ENCODE measurements around the gene STOML1.

STOML1 gene, protein sequence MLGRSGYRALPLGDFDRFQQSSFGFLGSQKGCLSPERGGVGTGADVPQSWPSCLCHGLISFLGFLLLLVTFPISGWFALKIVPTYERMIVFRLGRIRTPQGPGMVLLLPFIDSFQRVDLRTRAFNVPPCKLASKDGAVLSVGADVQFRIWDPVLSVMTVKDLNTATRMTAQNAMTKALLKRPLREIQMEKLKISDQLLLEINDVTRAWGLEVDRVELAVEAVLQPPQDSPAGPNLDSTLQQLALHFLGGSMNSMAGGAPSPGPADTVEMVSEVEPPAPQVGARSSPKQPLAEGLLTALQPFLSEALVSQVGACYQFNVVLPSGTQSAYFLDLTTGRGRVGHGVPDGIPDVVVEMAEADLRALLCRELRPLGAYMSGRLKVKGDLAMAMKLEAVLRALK

DNA sequence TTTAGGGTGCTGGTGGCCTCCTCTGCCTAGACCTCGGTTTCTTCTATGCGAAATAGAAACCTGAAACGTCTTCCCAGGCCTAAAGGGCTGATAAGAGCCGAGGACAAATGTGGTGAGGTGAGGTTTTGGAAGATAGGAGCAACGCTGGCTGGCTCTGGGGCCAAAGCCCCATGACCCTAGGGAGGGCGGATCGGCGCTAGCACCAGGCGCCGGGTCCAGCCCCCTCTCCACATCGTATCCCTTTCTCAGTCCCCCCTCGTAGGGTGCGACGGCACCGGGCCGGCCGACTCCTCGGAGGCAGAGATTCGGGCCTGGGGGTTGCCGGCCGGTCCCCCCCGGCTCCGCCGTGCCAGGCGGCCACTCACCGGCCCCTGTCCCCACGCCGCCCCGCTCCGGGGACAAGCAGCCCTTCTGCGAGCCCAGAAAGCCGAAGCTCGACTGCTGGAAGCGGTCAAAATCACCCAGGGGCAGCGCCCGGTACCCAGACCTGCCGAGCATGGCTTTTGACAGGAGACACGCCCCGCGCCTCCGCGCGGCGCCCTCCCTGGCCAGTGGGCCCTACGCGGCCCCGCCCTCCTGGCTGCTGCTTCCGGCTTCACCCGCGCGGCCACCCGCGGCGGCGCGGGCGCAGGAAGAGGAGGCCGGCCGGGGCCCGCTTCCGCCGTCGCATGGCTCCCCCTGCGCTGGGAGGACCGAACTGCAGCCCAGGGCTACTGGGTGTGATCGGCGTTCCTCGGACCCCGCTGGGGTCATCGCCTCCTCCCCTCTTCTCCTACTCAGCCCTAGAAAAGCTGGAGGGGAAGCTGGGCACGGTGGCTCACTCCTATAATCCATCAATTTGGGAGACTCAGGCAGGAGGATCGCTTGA is at the start of gene STOML1:
Gene STOML1, minus strand, starts transcription at position 570 of the 868 bp plus-strand sequence. Its CDS starts 72 bp downstream, at position 498.
- TF ChIP-seq, protein P1, sequence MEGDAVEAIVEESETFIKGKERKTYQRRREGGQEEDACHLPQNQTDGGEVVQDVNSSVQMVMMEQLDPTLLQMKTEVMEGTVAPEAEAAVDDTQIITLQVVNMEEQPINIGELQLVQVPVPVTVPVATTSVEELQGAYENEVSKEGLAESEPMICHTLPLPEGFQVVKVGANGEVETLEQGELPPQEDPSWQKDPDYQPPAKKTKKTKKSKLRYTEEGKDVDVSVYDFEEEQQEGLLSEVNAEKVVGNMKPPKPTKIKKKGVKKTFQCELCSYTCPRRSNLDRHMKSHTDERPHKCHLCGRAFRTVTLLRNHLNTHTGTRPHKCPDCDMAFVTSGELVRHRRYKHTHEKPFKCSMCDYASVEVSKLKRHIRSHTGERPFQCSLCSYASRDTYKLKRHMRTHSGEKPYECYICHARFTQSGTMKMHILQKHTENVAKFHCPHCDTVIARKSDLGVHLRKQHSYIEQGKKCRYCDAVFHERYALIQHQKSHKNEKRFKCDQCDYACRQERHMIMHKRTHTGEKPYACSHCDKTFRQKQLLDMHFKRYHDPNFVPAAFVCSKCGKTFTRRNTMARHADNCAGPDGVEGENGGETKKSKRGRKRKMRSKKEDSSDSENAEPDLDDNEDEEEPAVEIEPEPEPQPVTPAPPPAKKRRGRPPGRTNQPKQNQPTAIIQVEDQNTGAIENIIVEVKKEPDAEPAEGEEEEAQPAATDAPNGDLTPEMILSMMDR (IDR thresholded peaks at IDR 0.05): peak; percentile 82
- peak; percentile 99 for DNase-seq
- peak within 1 kb of the TSS; percentile 81 for H3K4me3 Mint-ChIP-seq
- H3K36me3 Mint-ChIP-seq (ENCODE audit: low read depth): no peaks in the 10 kb centered on the region
- H3K4me1 Mint-ChIP-seq: peaks cover 48% of the 10 kb centered on the region
- no peak within 1 kb of the TSS for H3K27ac Mint-ChIP-seq
- H3K27me3 Mint-ChIP-seq (ENCODE audit: low read depth, poor library complexity): peaks cover 18% of the 10 kb centered on the region
- no peaks in the 10 kb centered on the region for H3K9me3 Mint-ChIP-seq

DNA sequence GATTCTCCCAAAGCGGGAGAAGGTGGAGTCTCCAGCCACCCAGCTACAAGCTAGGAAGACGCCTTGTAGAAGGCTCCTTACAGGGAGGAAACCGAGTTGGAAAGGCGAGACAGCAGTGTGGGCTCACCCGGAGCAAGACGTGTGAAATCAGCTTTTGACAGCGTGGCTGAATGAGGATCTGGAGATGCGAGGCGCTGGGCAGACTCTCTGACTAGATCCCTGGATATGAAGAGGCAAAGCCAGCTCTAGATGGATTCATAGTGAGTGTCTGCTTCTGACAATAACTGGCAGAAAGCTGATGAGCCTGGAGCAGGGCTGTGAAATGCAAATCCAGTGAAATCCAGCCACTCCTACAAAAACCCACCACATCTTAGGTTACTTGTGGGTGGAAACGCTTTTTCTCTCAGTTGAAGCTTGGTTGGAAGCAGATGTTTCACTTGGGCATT is 49.2 kb upstream of the STOML1 start:
- Mint-ChIP-seq H3K27me3 (ENCODE audit: low read depth, poor library complexity) (peaks cover 9% of the 10 kb centered on the region), H3K9me3 (no peaks in the 10 kb centered on the region), H3K27ac (no peak overlapping the region), H3K36me3 (ENCODE audit: low read depth) (peaks cover 7% of the 10 kb centered on the region), H3K4me1 (peaks cover 73% of the 10 kb centered on the region), H3K4me3 (no peak overlapping the region)
- TF ChIP-seq, protein P1 (IDR thresholded peaks at IDR 0.05): no peak
- no peak for DNase-seq

DNA sequence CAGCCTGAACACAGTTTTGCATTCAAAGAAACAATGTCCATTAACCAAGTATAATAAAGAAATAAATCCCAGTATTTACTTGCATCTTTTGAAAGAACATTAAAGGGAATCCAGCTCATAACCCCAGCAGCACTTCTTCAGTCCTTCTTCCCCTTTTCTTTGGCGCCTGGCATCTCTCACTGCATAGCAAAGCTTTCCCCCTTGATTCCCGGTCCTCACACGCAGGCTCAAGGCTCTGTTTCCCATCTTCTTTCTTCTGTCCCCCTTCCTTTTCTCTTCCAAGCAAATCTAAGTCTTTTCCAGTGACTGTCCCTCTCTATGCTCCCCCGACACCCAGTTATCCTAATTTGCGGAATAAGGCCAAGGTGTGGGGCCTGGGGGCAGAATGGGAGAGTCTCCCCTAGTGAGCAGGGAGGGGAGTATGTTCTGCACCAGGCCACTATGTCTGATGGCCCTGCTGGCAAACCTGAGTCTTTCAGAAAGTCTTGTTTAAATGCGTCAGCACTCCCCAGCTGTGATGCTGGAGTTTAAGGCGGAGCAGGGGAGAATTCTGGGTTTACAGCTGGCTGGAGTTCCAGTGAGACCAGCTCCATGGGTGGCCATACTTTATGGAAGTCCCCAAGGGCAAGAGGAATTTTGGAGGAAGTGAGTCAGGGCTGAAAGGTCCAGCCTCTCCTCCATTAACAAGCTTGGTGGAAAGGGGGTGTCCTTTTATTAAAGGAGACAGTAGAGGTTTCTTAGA is 48.2 kb upstream of the STOML1 start:
- Mint-ChIP-seq H3K36me3 (ENCODE audit: low read depth) (peaks cover 7% of the 10 kb centered on the region), H3K4me3 (no peak overlapping the region), H3K4me1 (peaks cover 74% of the 10 kb centered on the region), H3K9me3 (no peaks in the 10 kb centered on the region), H3K27me3 (ENCODE audit: low read depth, poor library complexity) (peaks cover 9% of the 10 kb centered on the region), H3K27ac (peak overlapping the region; percentile 62)
- no peak for DNase-seq
- TF ChIP-seq, protein P1 (IDR thresholded peaks at IDR 0.05): no peak

DNA sequence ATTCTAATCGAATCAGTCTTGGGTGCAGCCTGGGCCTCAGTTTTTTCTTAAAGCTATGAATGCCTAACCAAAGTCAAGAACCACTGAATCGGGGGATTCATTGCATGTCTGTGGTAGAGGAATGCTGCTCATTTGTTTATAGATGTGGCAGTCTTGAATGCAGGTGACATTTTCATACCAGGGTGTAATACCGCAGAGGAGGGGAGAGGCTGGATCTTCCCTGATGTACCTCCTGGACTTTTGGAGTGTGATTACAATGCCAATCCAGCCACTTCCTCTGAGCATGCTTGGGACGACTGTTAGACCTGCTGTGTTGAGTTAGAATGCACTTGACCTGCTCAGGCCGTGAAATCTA is 47.5 kb upstream of the STOML1 start:
- DNase-seq: no peak
- H3K4me1 Mint-ChIP-seq: peaks cover 74% of the 10 kb centered on the region
- no peak overlapping the region for H3K4me3 Mint-ChIP-seq
- TF ChIP-seq, protein P1 (IDR thresholded peaks at IDR 0.05): no peak
- H3K36me3 Mint-ChIP-seq (ENCODE audit: low read depth): peaks cover 7% of the 10 kb centered on the region
- no peak overlapping the region for H3K27ac Mint-ChIP-seq
- no peaks in the 10 kb centered on the region for H3K9me3 Mint-ChIP-seq
- H3K27me3 Mint-ChIP-seq (ENCODE audit: low read depth, poor library complexity): peaks cover 9% of the 10 kb centered on the region

DNA sequence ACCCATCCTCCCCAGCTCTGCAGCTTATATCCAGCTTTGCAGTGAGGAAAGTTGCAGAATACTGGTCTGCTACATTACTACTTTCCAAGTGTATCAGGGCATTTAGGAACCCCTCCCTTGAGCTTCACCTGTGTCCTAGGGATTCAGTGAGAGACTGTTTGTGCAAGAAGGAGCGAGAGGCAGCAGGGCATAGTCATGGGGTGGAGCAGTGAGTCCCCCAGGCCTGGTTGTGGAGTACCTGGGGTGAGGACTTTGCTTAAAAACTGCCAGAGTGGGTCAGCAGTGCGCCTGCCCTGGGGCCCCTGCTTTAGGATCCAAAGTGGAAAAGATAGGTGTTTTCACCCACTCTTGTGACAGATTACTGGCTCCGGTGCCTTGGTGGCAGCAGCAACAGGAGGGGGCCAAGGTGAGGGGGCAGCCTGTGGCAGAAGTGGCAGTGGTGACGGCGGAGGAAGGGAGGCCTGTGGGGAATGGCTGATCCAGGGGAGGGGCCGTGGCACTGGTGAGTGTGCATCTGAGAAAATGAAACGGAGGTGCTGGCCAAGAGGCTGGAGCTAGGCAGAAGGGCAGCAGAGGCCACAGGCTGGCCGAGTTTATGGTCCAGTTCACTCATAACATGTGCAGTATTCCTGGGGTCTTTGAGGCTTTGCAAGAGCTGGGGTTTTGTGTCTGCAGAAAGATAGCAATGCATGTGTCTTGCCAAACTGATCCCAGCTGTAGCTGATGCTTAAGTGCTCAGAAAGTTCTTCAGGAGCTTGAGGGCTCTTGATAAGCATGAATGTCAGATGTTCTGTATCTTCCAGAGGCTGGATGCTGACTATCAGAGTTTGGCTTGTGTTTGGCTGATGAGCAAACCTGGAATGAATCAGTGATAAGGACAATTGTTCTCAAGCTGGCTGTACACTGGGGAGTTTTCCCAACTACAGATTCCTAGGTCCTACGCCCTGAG is 46.9 kb upstream of the STOML1 start:
- no peak for DNase-seq
- H3K36me3 Mint-ChIP-seq (ENCODE audit: low read depth): peaks cover 12% of the 10 kb centered on the region
- no peak overlapping the region for H3K27ac Mint-ChIP-seq
- no peaks in the 10 kb centered on the region for H3K9me3 Mint-ChIP-seq
- TF ChIP-seq, protein P1 (IDR thresholded peaks at IDR 0.05): no peak
- H3K4me3 Mint-ChIP-seq: no peak overlapping the region
- peaks cover 9% of the 10 kb centered on the region for H3K27me3 Mint-ChIP-seq (ENCODE audit: low read depth, poor library complexity)
- peaks cover 73% of the 10 kb centered on the region for H3K4me1 Mint-ChIP-seq

Data from nephron progenitor cell (in vitro differentiated cells).